Stimulated activated memory B cell treated with anti-CD40 and anti-IgM and Interleukin-4, amounts not matched to agents 10 μg/mL and 1 μg/mL and 100 μg/mL, for 72 hours (primary cell): ENCODE measurements around the gene RMND1.
"Not testable (repeated sequence)": the region's sequence is repeated elsewhere in the genome, so short reads cannot be mapped to it uniquely, and the experiment has no call there.

Experiments
- ATAC-seq: fragments of 150-1000 bp; cut with Tn5 transposase; 2 replicates; pipeline ENCODE4 v1.10.0; 2021
- H3K27ac Mint-ChIP-seq: one replicate; pipeline ENCODE4 v1.8.0; 2022; ENCODE audit warnings: mild to moderate bottlenecking, mixed read lengths
- H3K27me3 Mint-ChIP-seq: one replicate; pipeline ENCODE4 v1.8.0; 2022; ENCODE audit warnings: mixed read lengths
- H3K36me3 Mint-ChIP-seq: one replicate; pipeline ENCODE4 v1.8.0; 2022; ENCODE audit warnings: mixed read lengths
- H3K4me1 Mint-ChIP-seq: one replicate; pipeline ENCODE4 v1.8.0; 2022; ENCODE audit warnings: mixed read lengths
- H3K4me3 Mint-ChIP-seq: one replicate; pipeline ENCODE4 v1.8.0; 2022; ENCODE audit warnings: mild to moderate bottlenecking, moderate library complexity, mixed read lengths
- H3K9me3 Mint-ChIP-seq: one replicate; pipeline ENCODE4 v1.8.0; 2022; ENCODE audit warnings: mixed read lengths

RMND1 gene

GRCh38 chr6:151389618-151390275, 62.2 kb downstream of the RMND1 start:
- H3K4me3 Mint-ChIP-seq, result peak overlapping the region; percentile 87
- peaks cover 38% of the 10 kb centered on the region for H3K4me1 Mint-ChIP-seq
- H3K27me3 Mint-ChIP-seq, result no peaks in the 10 kb centered on the region
- H3K36me3 Mint-ChIP-seq, result peaks cover 21% of the 10 kb centered on the region
- peak; percentile 90 for ATAC-seq
- H3K27ac Mint-ChIP-seq, result peak overlapping the region; percentile 94
- no peaks in the 10 kb centered on the region for H3K9me3 Mint-ChIP-seq

GRCh38 chr6:151388997-151389617, 62.8 kb downstream of the RMND1 start:
- peak overlapping the region; percentile 94 for H3K27ac Mint-ChIP-seq
- H3K4me1 Mint-ChIP-seq, result peaks cover 44% of the 10 kb centered on the region
- peaks cover 25% of the 10 kb centered on the region for H3K36me3 Mint-ChIP-seq
- no peaks in the 10 kb centered on the region for H3K27me3 Mint-ChIP-seq
- no peak for ATAC-seq
- H3K4me3 Mint-ChIP-seq, result peak overlapping the region; percentile 87
- H3K9me3 Mint-ChIP-seq, result no peaks in the 10 kb centered on the region

- no peak overlapping the region for H3K27ac Mint-ChIP-seq
- peaks cover 20% of the 10 kb centered on the region for H3K36me3 Mint-ChIP-seq
- no peaks in the 10 kb centered on the region for H3K9me3 Mint-ChIP-seq
- ATAC-seq, result no peak
- H3K4me3 Mint-ChIP-seq, result no peak overlapping the region
- H3K4me1 Mint-ChIP-seq, result peaks cover 38% of the 10 kb centered on the region
- no peaks in the 10 kb centered on the region for H3K27me3 Mint-ChIP-seq
These were observed 63.7 kb downstream of the RMND1 start for GRCh38 chr6:151388236-151388635.

- no peak overlapping the region for H3K4me3 Mint-ChIP-seq
- H3K4me1 Mint-ChIP-seq, result peaks cover 29% of the 10 kb centered on the region
- ATAC-seq, result no peak
- H3K36me3 Mint-ChIP-seq, result peaks cover 16% of the 10 kb centered on the region
- H3K9me3 Mint-ChIP-seq, result no peaks in the 10 kb centered on the region
- no peak overlapping the region for H3K27ac Mint-ChIP-seq
- H3K27me3 Mint-ChIP-seq, result no peaks in the 10 kb centered on the region
These were observed 64.6 kb downstream of the RMND1 start for GRCh38 chr6:151387175-151387970.

GRCh38 chr6:151385177-151385576, 66.7 kb downstream of the RMND1 start:
- no peak overlapping the region for H3K27ac Mint-ChIP-seq
- ATAC-seq, result no peak
- H3K4me1 Mint-ChIP-seq, result peaks cover 35% of the 10 kb centered on the region
- H3K9me3 Mint-ChIP-seq, result no peaks in the 10 kb centered on the region
- H3K27me3 Mint-ChIP-seq, result no peaks in the 10 kb centered on the region
- H3K4me3 Mint-ChIP-seq, result no peak overlapping the region
- H3K36me3 Mint-ChIP-seq, result peaks cover 7% of the 10 kb centered on the region

GRCh38 chr6:151384151-151384550, 67.8 kb downstream of the RMND1 start:
- Mint-ChIP-seq H3K27me3 (no peaks in the 10 kb centered on the region), H3K36me3 (peaks cover 7% of the 10 kb centered on the region), H3K4me1 (peaks cover 38% of the 10 kb centered on the region), H3K4me3 (no peak overlapping the region), H3K9me3 (no peaks in the 10 kb centered on the region), H3K27ac (no peak overlapping the region)
- ATAC-seq, result no peak

- H3K27ac Mint-ChIP-seq, H3K36me3 Mint-ChIP-seq, H3K4me3 Mint-ChIP-seq, H3K9me3 Mint-ChIP-seq, ATAC-seq, H3K27me3 Mint-ChIP-seq: not testable (repeated sequence)
- H3K4me1 Mint-ChIP-seq, result peaks cover 41% of the 10 kb centered on the region
These were observed 69.3 kb downstream of the RMND1 start for GRCh38 chr6:151382631-151383030.

- Mint-ChIP-seq H3K4me1 (peaks cover 44% of the 10 kb centered on the region), H3K4me3 (no peak overlapping the region), H3K9me3 (no peaks in the 10 kb centered on the region), H3K27ac (no peak overlapping the region), H3K36me3 (peaks cover 7% of the 10 kb centered on the region), H3K27me3 (no peaks in the 10 kb centered on the region)
- ATAC-seq, result no peak
These were observed 70.2 kb downstream of the RMND1 start for GRCh38 chr6:151381722-151382121.

GRCh38 chr6:151380848-151381205, 71.1 kb downstream of the RMND1 start:
- H3K36me3 Mint-ChIP-seq, result peaks cover 7% of the 10 kb centered on the region
- peak; percentile 47 for ATAC-seq
- peak overlapping the region; percentile 65 for H3K4me3 Mint-ChIP-seq

GRCh38 chr6:151379933-151380847, 71.7 kb downstream of the RMND1 start:
- peak overlapping the region; percentile 65 for H3K4me3 Mint-ChIP-seq
- peak; percentile 64 for ATAC-seq
- H3K9me3 Mint-ChIP-seq, result no peaks in the 10 kb centered on the region
- H3K4me1 Mint-ChIP-seq, result peaks cover 53% of the 10 kb centered on the region
- peaks cover 7% of the 10 kb centered on the region for H3K36me3 Mint-ChIP-seq
- H3K27me3 Mint-ChIP-seq, result no peaks in the 10 kb centered on the region
- H3K27ac Mint-ChIP-seq, result peak overlapping the region; percentile 81

More at GRCh38 chr6:151380848-151381205, 71.1 kb downstream of the RMND1 start:
- Mint-ChIP-seq H3K9me3 (no peaks in the 10 kb centered on the region), H3K27me3 (no peaks in the 10 kb centered on the region), H3K4me1 (peaks cover 53% of the 10 kb centered on the region), H3K27ac (peak overlapping the region; percentile 81)

- Mint-ChIP-seq H3K4me3 (no peak overlapping the region), H3K27me3 (no peaks in the 10 kb centered on the region), H3K27ac (no peak overlapping the region), H3K9me3 (no peaks in the 10 kb centered on the region), H3K36me3 (peaks cover 8% of the 10 kb centered on the region), H3K4me1 (peaks cover 54% of the 10 kb centered on the region)
- no peak for ATAC-seq
These were observed 74.8 kb downstream of the RMND1 start for GRCh38 chr6:151377095-151377494.

- Mint-ChIP-seq H3K27me3 (no peaks in the 10 kb centered on the region), H3K9me3 (no peaks in the 10 kb centered on the region), H3K36me3 (peaks cover 14% of the 10 kb centered on the region), H3K4me3 (no peak overlapping the region), H3K27ac (no peak overlapping the region), H3K4me1 (peaks cover 60% of the 10 kb centered on the region)
- peak; percentile 78 for ATAC-seq
These were observed 75.5 kb downstream of the RMND1 start for GRCh38 chr6:151376440-151376839.

- H3K27me3 Mint-ChIP-seq, result no peaks in the 10 kb centered on the region
- H3K9me3 Mint-ChIP-seq, result no peaks in the 10 kb centered on the region
- H3K36me3 Mint-ChIP-seq, result peaks cover 20% of the 10 kb centered on the region
- H3K4me3 Mint-ChIP-seq, result no peak overlapping the region
- no peak for ATAC-seq
- H3K27ac Mint-ChIP-seq, result no peak overlapping the region
- H3K4me1 Mint-ChIP-seq, result peaks cover 57% of the 10 kb centered on the region
These were observed 76.1 kb downstream of the RMND1 start for GRCh38 chr6:151375833-151376232.

GRCh38 chr6:151374036-151374683, 77.8 kb downstream of the RMND1 start:
- H3K36me3 Mint-ChIP-seq, result peaks cover 26% of the 10 kb centered on the region
- H3K4me3 Mint-ChIP-seq, result no peak overlapping the region
- no peak for ATAC-seq
- H3K4me1 Mint-ChIP-seq, result peaks cover 44% of the 10 kb centered on the region
- no peaks in the 10 kb centered on the region for H3K9me3 Mint-ChIP-seq
- H3K27ac Mint-ChIP-seq, result no peak overlapping the region
- no peaks in the 10 kb centered on the region for H3K27me3 Mint-ChIP-seq
